ENCODE results near the gene CAT.

Gene CAT

GRCh38 chr11:34459507-34460162 is 20.9 kb downstream of the CAT start:
- H3K36me3 Mint-ChIP-seq (ENCODE audit: low read depth), result peaks cover 27% of the 10 kb centered on the region
- H3K9me3 Mint-ChIP-seq, result no peaks in the 10 kb centered on the region
- peaks cover under 1% of the 10 kb centered on the region for H3K4me1 Mint-ChIP-seq (ENCODE audit: low read depth)
- no peaks in the 10 kb centered on the region for H3K27me3 Mint-ChIP-seq (ENCODE audit: low read depth)
- no peak overlapping the region for H3K27ac Mint-ChIP-seq
- H3K4me3 Mint-ChIP-seq, result no peak overlapping the region

GRCh38 chr11:34460278-34460677 is 21.5 kb downstream of the CAT start:
- Mint-ChIP-seq H3K4me3 (no peak overlapping the region), H3K36me3 (ENCODE audit: low read depth) (peaks cover 27% of the 10 kb centered on the region), H3K9me3 (no peaks in the 10 kb centered on the region), H3K27ac (no peak overlapping the region), H3K4me1 (ENCODE audit: low read depth) (peaks cover 4% of the 10 kb centered on the region), H3K27me3 (ENCODE audit: low read depth) (no peaks in the 10 kb centered on the region)

- Mint-ChIP-seq H3K4me1 (ENCODE audit: low read depth) (peaks cover 4% of the 10 kb centered on the region), H3K9me3 (peaks cover 6% of the 10 kb centered on the region), H3K27ac (no peak overlapping the region), H3K36me3 (ENCODE audit: low read depth) (peaks cover 30% of the 10 kb centered on the region), H3K27me3 (ENCODE audit: low read depth) (no peaks in the 10 kb centered on the region), H3K4me3 (no peak overlapping the region)
Observed at GRCh38 chr11:34461215-34461614, 22.5 kb downstream of the CAT start.

- peaks cover 4% of the 10 kb centered on the region for H3K4me1 Mint-ChIP-seq (ENCODE audit: low read depth)
- H3K9me3 Mint-ChIP-seq, result peaks cover 15% of the 10 kb centered on the region
- H3K27ac Mint-ChIP-seq, result no peak overlapping the region
- H3K36me3 Mint-ChIP-seq (ENCODE audit: low read depth), result peaks cover 31% of the 10 kb centered on the region
- H3K27me3 Mint-ChIP-seq (ENCODE audit: low read depth), result no peaks in the 10 kb centered on the region
- no peak overlapping the region for H3K4me3 Mint-ChIP-seq
Observed at GRCh38 chr11:34464591-34465051, 25.9 kb downstream of the CAT start.

GRCh38 chr11:34466802-34467488 is 28.2 kb downstream of the CAT start:
- Mint-ChIP-seq H3K4me3 (no peak overlapping the region), H3K4me1 (ENCODE audit: low read depth) (peaks cover 4% of the 10 kb centered on the region), H3K27ac (no peak overlapping the region), H3K36me3 (ENCODE audit: low read depth) (peaks cover 31% of the 10 kb centered on the region), H3K27me3 (ENCODE audit: low read depth) (no peaks in the 10 kb centered on the region), H3K9me3 (peaks cover 15% of the 10 kb centered on the region)

- Mint-ChIP-seq H3K4me1 (ENCODE audit: low read depth) (peaks cover 4% of the 10 kb centered on the region), H3K27ac (no peak overlapping the region), H3K9me3 (peaks cover 15% of the 10 kb centered on the region), H3K36me3 (ENCODE audit: low read depth) (peaks cover 31% of the 10 kb centered on the region), H3K27me3 (ENCODE audit: low read depth) (no peaks in the 10 kb centered on the region), H3K4me3 (no peak overlapping the region)
Observed at GRCh38 chr11:34468209-34468841, 29.6 kb downstream of the CAT start.

GRCh38 chr11:34473603-34474169 is 35.0 kb downstream of the CAT start:
- Mint-ChIP-seq H3K9me3 (no peaks in the 10 kb centered on the region), H3K36me3 (ENCODE audit: low read depth) (peaks cover 7% of the 10 kb centered on the region), H3K4me1 (ENCODE audit: low read depth) (no peaks in the 10 kb centered on the region), H3K27me3 (ENCODE audit: low read depth) (peaks cover 4% of the 10 kb centered on the region), H3K27ac (no peak overlapping the region), H3K4me3 (no peak overlapping the region)

GRCh38 chr11:34475656-34476055 is 36.9 kb downstream of the CAT start:
- H3K4me1 Mint-ChIP-seq (ENCODE audit: low read depth), result no peaks in the 10 kb centered on the region
- no peak overlapping the region for H3K4me3 Mint-ChIP-seq
- H3K27me3 Mint-ChIP-seq (ENCODE audit: low read depth), result peaks cover 15% of the 10 kb centered on the region
- H3K36me3 Mint-ChIP-seq (ENCODE audit: low read depth), result peaks cover 4% of the 10 kb centered on the region
- H3K27ac Mint-ChIP-seq, result no peak overlapping the region
- no peaks in the 10 kb centered on the region for H3K9me3 Mint-ChIP-seq

- no peaks in the 10 kb centered on the region for H3K9me3 Mint-ChIP-seq
- no peak overlapping the region for H3K27ac Mint-ChIP-seq
- H3K27me3 Mint-ChIP-seq (ENCODE audit: low read depth), result peaks cover 15% of the 10 kb centered on the region
- peaks cover 4% of the 10 kb centered on the region for H3K36me3 Mint-ChIP-seq (ENCODE audit: low read depth)
- H3K4me3 Mint-ChIP-seq, result no peak overlapping the region
- H3K4me1 Mint-ChIP-seq (ENCODE audit: low read depth), result no peaks in the 10 kb centered on the region
Observed at GRCh38 chr11:34476849-34477248, 38.1 kb downstream of the CAT start.

- Mint-ChIP-seq H3K36me3 (ENCODE audit: low read depth) (no peaks in the 10 kb centered on the region), H3K4me1 (ENCODE audit: low read depth) (no peaks in the 10 kb centered on the region), H3K27ac (no peak overlapping the region), H3K9me3 (no peaks in the 10 kb centered on the region), H3K4me3 (no peak overlapping the region), H3K27me3 (ENCODE audit: low read depth) (peaks cover 15% of the 10 kb centered on the region)
Observed at GRCh38 chr11:34478845-34479663, 40.3 kb downstream of the CAT start.

GRCh38 chr11:34480314-34480713 is 41.6 kb downstream of the CAT start:
- Mint-ChIP-seq H3K27ac (no peak overlapping the region), H3K9me3 (no peaks in the 10 kb centered on the region), H3K4me1 (ENCODE audit: low read depth) (no peaks in the 10 kb centered on the region), H3K27me3 (ENCODE audit: low read depth) (peaks cover 15% of the 10 kb centered on the region), H3K36me3 (ENCODE audit: low read depth) (no peaks in the 10 kb centered on the region), H3K4me3 (no peak overlapping the region)

- H3K27ac Mint-ChIP-seq, result no peak overlapping the region
- H3K9me3 Mint-ChIP-seq, result no peaks in the 10 kb centered on the region
- no peak overlapping the region for H3K4me3 Mint-ChIP-seq
- H3K36me3 Mint-ChIP-seq (ENCODE audit: low read depth), result no peaks in the 10 kb centered on the region
- H3K4me1 Mint-ChIP-seq (ENCODE audit: low read depth), result no peaks in the 10 kb centered on the region
- H3K27me3 Mint-ChIP-seq (ENCODE audit: low read depth), result peaks cover 15% of the 10 kb centered on the region
Observed at GRCh38 chr11:34481307-34481706, 42.6 kb downstream of the CAT start.

GRCh38 chr11:34483106-34483874 is 44.6 kb downstream of the CAT start:
- Mint-ChIP-seq H3K36me3 (ENCODE audit: low read depth) (no peaks in the 10 kb centered on the region), H3K27ac (no peak overlapping the region), H3K9me3 (no peaks in the 10 kb centered on the region), H3K4me1 (ENCODE audit: low read depth) (no peaks in the 10 kb centered on the region), H3K27me3 (ENCODE audit: low read depth) (peaks cover 11% of the 10 kb centered on the region), H3K4me3 (no peak overlapping the region)
